Measurements from ENCODE around the gene MDH2. TPM values are rescaled to one million over a fixed set of nuclear protein-coding genes. Genes with fewer than 3 reads are reported as not detected.

Gene MDH2
- total RNA-seq, 4 donors from 2014 or later = 92.5 to 160 (median 131) TPM

- Histone ChIP-seq H3K27ac (no peak overlapping the region), H3K4me3 (no peak overlapping the region), H3K4me1 (peaks cover 0 to 3% (median 3%) of the 10 kb centered on the region in 3 donors), H3K36me3 (peaks cover 0 to 15% (median 0%) of the 10 kb centered on the region in 3 donors), H3K9me3 (no peaks in the 10 kb centered on the region), H3K27me3 (no peaks in the 10 kb centered on the region)
- no peak for TF ChIP-seq POLR2A (IDR thresholded peaks at IDR 0.05)
- TF ChIP-seq, protein P1, sequence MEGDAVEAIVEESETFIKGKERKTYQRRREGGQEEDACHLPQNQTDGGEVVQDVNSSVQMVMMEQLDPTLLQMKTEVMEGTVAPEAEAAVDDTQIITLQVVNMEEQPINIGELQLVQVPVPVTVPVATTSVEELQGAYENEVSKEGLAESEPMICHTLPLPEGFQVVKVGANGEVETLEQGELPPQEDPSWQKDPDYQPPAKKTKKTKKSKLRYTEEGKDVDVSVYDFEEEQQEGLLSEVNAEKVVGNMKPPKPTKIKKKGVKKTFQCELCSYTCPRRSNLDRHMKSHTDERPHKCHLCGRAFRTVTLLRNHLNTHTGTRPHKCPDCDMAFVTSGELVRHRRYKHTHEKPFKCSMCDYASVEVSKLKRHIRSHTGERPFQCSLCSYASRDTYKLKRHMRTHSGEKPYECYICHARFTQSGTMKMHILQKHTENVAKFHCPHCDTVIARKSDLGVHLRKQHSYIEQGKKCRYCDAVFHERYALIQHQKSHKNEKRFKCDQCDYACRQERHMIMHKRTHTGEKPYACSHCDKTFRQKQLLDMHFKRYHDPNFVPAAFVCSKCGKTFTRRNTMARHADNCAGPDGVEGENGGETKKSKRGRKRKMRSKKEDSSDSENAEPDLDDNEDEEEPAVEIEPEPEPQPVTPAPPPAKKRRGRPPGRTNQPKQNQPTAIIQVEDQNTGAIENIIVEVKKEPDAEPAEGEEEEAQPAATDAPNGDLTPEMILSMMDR (IDR thresholded peaks at IDR 0.05) = no peak
- no CpG with 5 or more reads among the region's 5 CpGs for WGBS, 2 donors
- no peak for DNase-seq
- intact Hi-C loops (cut with DNase I) = no loop called here
Measured at GRCh38 chr7:76037310-76037709, 10.6 kb upstream of the MDH2 start.

DNA sequence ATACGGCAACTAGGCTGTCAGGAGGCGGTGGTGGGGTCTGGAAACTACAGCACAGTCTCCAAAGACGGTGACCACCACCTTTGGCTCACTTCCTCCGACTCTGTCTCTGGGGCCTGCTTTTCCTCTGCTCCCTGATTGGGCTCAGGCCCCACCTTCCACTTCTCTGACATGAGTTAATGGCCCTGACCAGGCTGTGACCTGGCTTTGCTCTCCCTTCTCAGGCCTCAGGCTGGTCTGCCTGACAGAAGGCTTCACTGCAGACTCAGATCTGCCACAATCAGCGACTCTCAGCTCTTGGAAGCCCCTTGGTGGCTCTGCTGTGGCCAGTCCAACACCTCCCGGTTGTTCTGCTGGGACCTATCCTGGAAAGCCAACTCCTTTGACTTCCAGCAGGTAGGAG, 7.8 kb upstream of the MDH2 start:
- DNase-seq = no peak
- intact Hi-C loops (cut with DNase I) = no loop called here
- no peak overlapping the region for H3K27ac ChIP-seq
- WGBS, 2 donors = 83 to 92% methylated on average over 2 of the region's 6 CpGs
- H3K4me3 ChIP-seq = no peak overlapping the region
- H3K4me1 ChIP-seq = peaks cover 3 to 5% (median 3%) of the 10 kb centered on the region in 3 donors
- no peaks in the 10 kb centered on the region for H3K9me3 ChIP-seq
- no peak for TF ChIP-seq POLR2A (IDR thresholded peaks at IDR 0.05)
- TF ChIP-seq, protein P1 (IDR thresholded peaks at IDR 0.05) = no peak
- H3K36me3 ChIP-seq = peaks cover 0 to 15% (median 0%) of the 10 kb centered on the region in 3 donors
- no peaks in the 10 kb centered on the region for H3K27me3 ChIP-seq

- Histone ChIP-seq H3K4me1 (peaks cover 10 to 33% (median 16%) of the 10 kb centered on the region in 3 donors), H3K27ac (no peak overlapping the region), H3K27me3 (no peaks in the 10 kb centered on the region), H3K4me3 (no peak overlapping the region), H3K9me3 (no peaks in the 10 kb centered on the region), H3K36me3 (peaks cover 0 to 12% (median 0%) of the 10 kb centered on the region in 3 donors)
- intact Hi-C loops (cut with DNase I) = no loop called here
- no peak for DNase-seq
- 86 to 95% methylated on average over 7 of the region's 7 CpGs for WGBS, 2 donors
- TF ChIP-seq, protein P1 (IDR thresholded peaks at IDR 0.05) = no peak
- TF ChIP-seq POLR2A (IDR thresholded peaks at IDR 0.05) = no peak
Measured at GRCh38 chr7:76044375-76044865, 3.5 kb upstream of the MDH2 start.

GRCh38 chr7:76047305-76047810, 548 bp upstream of the MDH2 start:
- DNase-seq = no peak
- Histone ChIP-seq H3K4me1 (peaks cover 10 to 60% (median 25%) of the 10 kb centered on the region in 3 donors), H3K27ac (peak overlapping the region; percentile 93 to 97 (median 97)), H3K27me3 (no peaks in the 10 kb centered on the region), H3K36me3 (peaks cover 0 to 23% (median 0%) of the 10 kb centered on the region in 3 donors), H3K4me3 (peak overlapping the region; percentile 94 to 100 (median 96)), H3K9me3 (no peaks in the 10 kb centered on the region)
- no peak for TF ChIP-seq POLR2A (IDR thresholded peaks at IDR 0.05)
- TF ChIP-seq, protein P1 (IDR thresholded peaks at IDR 0.05) = no peak
- intact Hi-C loops (cut with DNase I) = no loop called here
- 2 to 3% methylated on average over 7 to 10 of the region's 21 CpGs for WGBS, 2 donors

DNA sequence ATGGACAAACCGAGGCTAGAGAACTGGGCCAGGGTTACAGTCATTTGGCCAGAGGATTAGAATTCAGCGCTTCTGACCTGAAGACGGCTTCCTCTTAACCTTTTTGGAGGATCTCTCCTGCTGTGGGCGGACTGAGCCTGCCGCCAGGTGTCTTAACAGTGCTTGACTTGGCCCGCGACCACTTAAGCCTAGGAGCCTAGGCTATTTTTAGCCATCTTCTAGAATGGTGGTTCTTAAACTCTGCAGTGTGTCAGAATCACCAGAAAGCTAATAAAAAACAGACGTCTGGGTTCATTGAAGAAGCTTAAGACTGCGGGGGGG, 722 bp downstream of the MDH2 start:
- peak overlapping the region; percentile 93 to 97 (median 97) for H3K27ac ChIP-seq
- no peaks in the 10 kb centered on the region for H3K27me3 ChIP-seq
- H3K36me3 ChIP-seq = peaks cover 0 to 28% (median 0%) of the 10 kb centered on the region in 3 donors
- intact Hi-C loops (cut with DNase I) = no loop called here
- 4 to 7% methylated on average over 5 to 7 of the region's 9 CpGs for WGBS, 2 donors
- DNase-seq = no peak
- H3K4me1 ChIP-seq = peaks cover 17 to 72% (median 36%) of the 10 kb centered on the region in 3 donors
- peak overlapping the region; percentile 94 to 100 (median 96) for H3K4me3 ChIP-seq
- TF ChIP-seq POLR2A (IDR thresholded peaks at IDR 0.05) = no peak
- TF ChIP-seq, protein P1 (IDR thresholded peaks at IDR 0.05) = no peak
- no peaks in the 10 kb centered on the region for H3K9me3 ChIP-seq

Measured in esophagus squamous epithelium (tissue), 5 donors.